Measurements from ENCODE around the gene DGAT2L6.

- no peak for TF ChIP-seq CTCF (IDR thresholded peaks at IDR 0.05)
- no peak for TF ChIP-seq POLR2A (IDR thresholded peaks at IDR 0.05)
These were observed 57.1 kb downstream of the DGAT2L6 start, which contains the start of gene AWAT1 for GRCh38 chrX:70234355-70234754.
